Measurements from ENCODE around the gene GSTT4. TPM values are rescaled to one million over a fixed set of nuclear protein-coding genes. Genes with fewer than 3 reads are reported as not detected.
"Not testable (repeated sequence)": the region's sequence is repeated elsewhere in the genome, so short reads cannot be mapped to it uniquely, and the experiment has no call there.

GSTT4 gene
- total RNA-seq, 1 donor from 2014 or later: not detected

- Mint-ChIP-seq H3K27me3 (ENCODE audit: low read depth) (no peaks in the 10 kb centered on the region), H3K27ac (ENCODE audit: unreplicated experiment) (no peak overlapping the region), H3K9me3 (no peaks in the 10 kb centered on the region), H3K36me3 (ENCODE audit: low read depth) (no peaks in the 10 kb centered on the region), H3K4me3 (no peak overlapping the region), H3K4me1 (peaks cover 14% of the 10 kb centered on the region)
- DNase-seq (ENCODE audit: low read depth, low spot score): no peak
- no peak for TF ChIP-seq CTCF (conservative IDR thresholded peaks at IDR 0.05)
Measured at GRCh38 chr22:24002851-24003250, 2.4 kb downstream of the GSTT4 start.

- no peak for TF ChIP-seq CTCF (conservative IDR thresholded peaks at IDR 0.05)
- peak overlapping the region; percentile 73 for H3K27ac Mint-ChIP-seq (ENCODE audit: unreplicated experiment)
- no peak overlapping the region for H3K4me3 Mint-ChIP-seq
Measured at GRCh38 chr22:24002272-24002671, 3.0 kb downstream of the GSTT4 start.

GRCh38 chr22:24001314-24001713 lies 3.9 kb downstream of the GSTT4 start:
- H3K27me3 Mint-ChIP-seq (ENCODE audit: low read depth): peaks cover 2% of the 10 kb centered on the region
- no peaks in the 10 kb centered on the region for H3K36me3 Mint-ChIP-seq (ENCODE audit: low read depth)
- no peak for TF ChIP-seq CTCF (conservative IDR thresholded peaks at IDR 0.05)
- DNase-seq (ENCODE audit: low read depth, low spot score): no peak
- peaks cover under 1% of the 10 kb centered on the region for H3K9me3 Mint-ChIP-seq
- H3K4me1 Mint-ChIP-seq: peaks cover 14% of the 10 kb centered on the region
- H3K4me3 Mint-ChIP-seq: no peak overlapping the region
- peak overlapping the region; percentile 89 for H3K27ac Mint-ChIP-seq (ENCODE audit: unreplicated experiment)

More at GRCh38 chr22:24002272-24002671, 3.0 kb downstream of the GSTT4 start:
- H3K9me3 Mint-ChIP-seq: no peaks in the 10 kb centered on the region
- no peak for DNase-seq (ENCODE audit: low read depth, low spot score)
- H3K4me1 Mint-ChIP-seq: peaks cover 14% of the 10 kb centered on the region
- no peaks in the 10 kb centered on the region for H3K27me3 Mint-ChIP-seq (ENCODE audit: low read depth)
- no peaks in the 10 kb centered on the region for H3K36me3 Mint-ChIP-seq (ENCODE audit: low read depth)

DNA sequence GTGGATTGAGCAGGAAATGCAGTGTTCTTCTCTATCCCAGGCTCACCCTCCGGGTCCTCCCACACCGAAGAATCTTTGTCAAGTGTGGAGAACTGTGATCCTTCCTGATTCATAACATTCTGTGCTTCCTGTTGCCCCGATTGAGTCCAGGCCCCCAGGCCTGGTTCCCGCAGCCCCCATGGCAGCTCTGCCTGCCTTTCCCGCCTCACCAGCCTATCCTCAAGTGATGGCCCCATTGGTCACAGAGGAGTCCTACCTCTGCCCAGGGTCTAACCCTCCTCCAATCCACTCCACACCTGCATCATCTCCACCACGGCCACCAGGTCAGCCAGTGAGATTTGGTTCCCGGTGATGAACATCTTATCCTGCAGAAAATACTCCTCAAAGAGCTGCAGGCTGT lies 5.5 kb downstream of the GSTT4 start:
- not testable (repeated sequence) for H3K27ac Mint-ChIP-seq (ENCODE audit: unreplicated experiment); H3K27me3 Mint-ChIP-seq (ENCODE audit: low read depth); DNase-seq (ENCODE audit: low read depth, low spot score); H3K36me3 Mint-ChIP-seq (ENCODE audit: low read depth); H3K9me3 Mint-ChIP-seq; H3K4me3 Mint-ChIP-seq
- H3K4me1 Mint-ChIP-seq: peaks cover 14% of the 10 kb centered on the region

DNA sequence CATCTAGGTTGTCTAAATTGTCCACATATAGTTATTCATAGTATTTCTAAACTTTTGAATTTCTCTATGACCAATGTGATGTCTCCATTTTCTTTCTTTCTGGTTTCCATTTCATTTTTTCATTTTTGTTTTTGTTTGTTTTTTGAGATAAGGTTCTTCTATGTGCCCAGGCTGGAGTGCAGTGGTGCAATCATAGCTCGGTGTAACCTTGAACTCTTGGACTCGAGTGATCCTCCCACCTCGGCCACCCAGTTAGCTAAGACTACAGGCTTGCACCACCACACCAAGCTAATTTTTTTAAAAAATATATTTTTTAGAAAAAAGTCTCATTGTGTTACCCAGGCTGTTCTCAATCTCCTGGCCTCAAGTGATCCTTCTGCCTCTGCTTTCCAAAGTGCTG lies 8.2 kb downstream of the GSTT4 start:
- Mint-ChIP-seq H3K27ac (ENCODE audit: unreplicated experiment) (no peak overlapping the region), H3K4me3 (no peak overlapping the region)

GRCh38 chr22:23993581-23994177 lies 11.6 kb downstream of the GSTT4 start:
- DNase-seq (ENCODE audit: low read depth, low spot score); H3K27ac Mint-ChIP-seq (ENCODE audit: unreplicated experiment); H3K36me3 Mint-ChIP-seq (ENCODE audit: low read depth): not testable (repeated sequence)

More for the DNA sequence above, 8.2 kb downstream of the GSTT4 start:
- H3K36me3 Mint-ChIP-seq (ENCODE audit: low read depth): no peaks in the 10 kb centered on the region
- H3K9me3 Mint-ChIP-seq: peaks cover 2% of the 10 kb centered on the region
- peaks cover 6% of the 10 kb centered on the region for H3K27me3 Mint-ChIP-seq (ENCODE audit: low read depth)
- H3K4me1 Mint-ChIP-seq: peaks cover 6% of the 10 kb centered on the region
- no peak for TF ChIP-seq CTCF (conservative IDR thresholded peaks at IDR 0.05)
- no peak for DNase-seq (ENCODE audit: low read depth, low spot score)

GRCh38 chr22:23993080-23993479 lies 12.2 kb downstream of the GSTT4 start:
- not testable (repeated sequence) for H3K27ac Mint-ChIP-seq (ENCODE audit: unreplicated experiment); H3K9me3 Mint-ChIP-seq; DNase-seq (ENCODE audit: low read depth, low spot score); H3K27me3 Mint-ChIP-seq (ENCODE audit: low read depth); H3K4me1 Mint-ChIP-seq; H3K4me3 Mint-ChIP-seq; H3K36me3 Mint-ChIP-seq (ENCODE audit: low read depth)

More at GRCh38 chr22:23993581-23994177, 11.6 kb downstream of the GSTT4 start:
- H3K27me3 Mint-ChIP-seq (ENCODE audit: low read depth); H3K4me3 Mint-ChIP-seq; H3K4me1 Mint-ChIP-seq; H3K9me3 Mint-ChIP-seq: not testable (repeated sequence)

DNA sequence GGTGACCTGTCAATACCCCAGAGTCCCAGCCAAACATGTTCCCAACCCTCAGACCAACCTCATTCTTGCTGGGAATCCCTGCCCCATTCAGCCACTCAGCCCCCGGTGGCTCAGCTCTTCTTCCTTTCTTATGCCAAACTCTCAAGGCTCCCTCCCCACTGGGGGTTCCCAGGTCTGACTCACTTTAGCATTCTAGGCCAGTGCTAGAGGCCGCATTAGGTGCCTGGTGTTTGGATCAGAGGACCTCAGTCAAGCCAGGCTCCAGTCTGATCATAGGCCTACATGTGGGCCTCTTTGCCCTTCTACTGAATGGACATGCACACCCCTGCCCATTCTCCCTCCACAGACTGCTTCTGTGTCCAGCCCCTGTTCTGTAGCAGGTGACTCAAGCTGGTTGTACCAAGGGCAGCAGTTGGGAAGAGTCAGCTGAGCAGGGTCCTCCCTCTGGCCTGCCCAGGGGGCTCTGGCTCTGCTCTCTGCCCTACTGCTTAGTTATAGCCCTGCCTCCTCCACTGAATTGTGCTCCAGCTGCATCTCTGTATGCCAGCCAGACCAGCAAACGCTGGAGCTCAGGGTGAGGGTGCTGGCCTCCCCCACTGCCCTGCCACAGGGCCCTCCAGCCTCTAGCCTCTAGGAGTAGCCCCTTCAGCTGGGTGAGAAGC lies 15.5 kb downstream of the GSTT4 start:
- H3K4me1 Mint-ChIP-seq; H3K27ac Mint-ChIP-seq (ENCODE audit: unreplicated experiment); H3K36me3 Mint-ChIP-seq (ENCODE audit: low read depth); H3K4me3 Mint-ChIP-seq; H3K9me3 Mint-ChIP-seq; H3K27me3 Mint-ChIP-seq (ENCODE audit: low read depth); DNase-seq (ENCODE audit: low read depth, low spot score): not testable (repeated sequence)

GRCh38 chr22:23986538-23987178 lies 18.6 kb downstream of the GSTT4 start:
- not testable (repeated sequence) for H3K27ac Mint-ChIP-seq (ENCODE audit: unreplicated experiment); H3K27me3 Mint-ChIP-seq (ENCODE audit: low read depth); H3K36me3 Mint-ChIP-seq (ENCODE audit: low read depth)

More at GRCh38 chr22:23986538-23987178, 18.6 kb downstream of the GSTT4 start:
- H3K4me1 Mint-ChIP-seq; H3K4me3 Mint-ChIP-seq; H3K9me3 Mint-ChIP-seq; DNase-seq (ENCODE audit: low read depth, low spot score): not testable (repeated sequence)
